Spleen (tissue), 11 donors: ENCODE measurements around the gene DNAJC18. TPM values are rescaled to one million over a fixed set of nuclear protein-coding genes. Genes with fewer than 3 reads are reported as not detected.

ENCODE experiments used
- DNase-seq: peaks from one replicate; pipeline ENCODE4 v3.0.0-alpha.2; 2020
- H3K27ac ChIP-seq, 8 donors: fragments of 200-600 bp; sonication (generic) in 7 of 8; 1 replicate in 4 of 8; 2 replicates in 4 of 8; pipeline versions ENCODE4 v1.5.0 to v1.8.0; 2016 to 2021; ENCODE audit warnings: inconsistent platforms in 4 of 8, mild to moderate bottlenecking in 4 of 8, moderate library complexity in 1 of 8
- H3K27me3 ChIP-seq, 7 donors: fragments of 200-600 bp; sonication (generic) in 6 of 7; replicated peaks in 1 of 7; 1 replicate in 4 of 7; 2 replicates in 3 of 7; pipeline versions ENCODE4 v1.5.0 to v1.8.0; 2016 to 2021; ENCODE audit warnings: inconsistent platforms in 3 of 7, mild to moderate bottlenecking in 1 of 7
- H3K36me3 ChIP-seq, 6 donors: fragments of 200-600 bp; sonication (generic) in 5 of 6; 1 replicate in 4 of 6; 2 replicates in 2 of 6; pipeline versions ENCODE4 v1.5.0 to v1.8.0; 2016 to 2021; ENCODE audit warnings: inconsistent platforms in 2 of 6
- H3K4me1 ChIP-seq, 6 donors: fragments of 200-600 bp; sonication (generic) in 5 of 6; 1 replicate in 3 of 6; 2 replicates in 3 of 6; pipeline versions ENCODE4 v1.5.0 to v1.8.0; 2016 to 2021; ENCODE audit warnings: inconsistent platforms in 3 of 6
- H3K4me3 ChIP-seq, 8 donors: fragments of 200-600 bp; sonication (generic) in 7 of 8; 1 replicate in 4 of 8; 2 replicates in 4 of 8; pipeline versions ENCODE4 v1.5.0 to v1.8.0; 2016 to 2021; ENCODE audit warnings: inconsistent platforms in 4 of 8, mild to moderate bottlenecking in 4 of 8, moderate library complexity in 2 of 8
- H3K9me3 ChIP-seq, 8 donors: fragments of 200-600 bp; sonication (generic) in 7 of 8; 1 replicate in 4 of 8; 2 replicates in 4 of 8; pipeline versions ENCODE4 v1.5.0 to v1.8.0; 2016 to 2021; ENCODE audit warnings: inconsistent platforms in 4 of 8
- CTCF ChIP-seq, 11 experiments: fragments of 200-600 bp in 7 of 11; fragments of 450-650 bp in 4 of 11; sonication (generic) in 4 of 11; IDR thresholded peaks in 8 of 11; conservative IDR thresholded peaks in 3 of 11; 1 replicate in 7 of 11; 2 replicates in 4 of 11; pipeline versions ENCODE4 v1.4.0 to v1.8.0; 2016 to 2021; ENCODE audit warnings: antibody characterized with exemption in 11 of 11, inconsistent platforms in 4 of 11, mild to moderate bottlenecking in 1 of 11
- POLR2A ChIP-seq, 3 donors: fragments of 450-650 bp; IDR thresholded peaks; one replicate each; pipeline ENCODE4 v1.5.1; 2017; ENCODE audit warnings: antibody characterized with exemption in 3 of 3, mild to moderate bottlenecking in 1 of 3
- POLR2AphosphoS5 ChIP-seq, 3 donors: sonication (generic); formaldehyde crosslinking; IDR thresholded peaks; one replicate each; pipeline ENCODE4 v1.5.1; 2017; ENCODE audit warnings: antibody characterized with exemption in 3 of 3
- WGBS, 5 donors: extraction: QIAGEN DNeasy Blood & Tissue Kit in 3 of 5; methylation state at CpG; one replicate each; pipeline versions ENCODE4 v1.1.5 to v1.1.7; 2013 to 2018; 5-methylcytosine and 5-hydroxymethylcytosine counted together
- intact Hi-C: fragments of 100-400 bp; cut with DNase I; formaldehyde crosslinking; loops from one replicate; pipeline ENCODE4 v1.15.0; 2023; ENCODE audit warnings: low total_unique reads
- polyA plus RNA-seq, 3 donors: library from polyadenylated mRNA; stranded (reverse); fragments of 200-250 nt; gene quantifications; one replicate each; pipeline ENCODE4 v1.2.1, GENCODE V29; 2013
- small RNA-seq, 4 donors: library from RNA; depleted of rRNA; stranded (forward); fragments of <200 nt; gene quantifications; one replicate each; pipeline ENCODE3, GENCODE V24; 2016
- total RNA-seq, 7 donors: library from RNA; depleted of rRNA in 3 of 7; stranded (reverse); fragments of >200 nt in 3 of 7; fragmentation: NEBNext Ultra II Directional in 4 of 7; extraction: Animal tissue kit (Norgen Biotek cat#: 25700) in 4 of 7; gene quantifications; one replicate each; pipeline versions ENCODE4 v1.1.0 to v1.2.1, GENCODE V29; 2016 to 2021
- donor health status: healthy with polysubstance abuse.
- donor health status: DM: no; HTN: no; CAD: no; lungs with moderate emphysema.
- donor health status: DM: no; HTN: no; CAD: no.
- donor health status: Bipolar disorder and iron deficiency.
- donor health status: healthy.
- donor health status: DM: no; HTN: no; CAD: no.
- donor health status: DM: yes; HTN: yes; CAD: no.

The DNAJC18 gene
- total and polyA plus RNA-seq, 10 donors, result 1.3 to 10.8 (median 7.1) TPM

DNA sequence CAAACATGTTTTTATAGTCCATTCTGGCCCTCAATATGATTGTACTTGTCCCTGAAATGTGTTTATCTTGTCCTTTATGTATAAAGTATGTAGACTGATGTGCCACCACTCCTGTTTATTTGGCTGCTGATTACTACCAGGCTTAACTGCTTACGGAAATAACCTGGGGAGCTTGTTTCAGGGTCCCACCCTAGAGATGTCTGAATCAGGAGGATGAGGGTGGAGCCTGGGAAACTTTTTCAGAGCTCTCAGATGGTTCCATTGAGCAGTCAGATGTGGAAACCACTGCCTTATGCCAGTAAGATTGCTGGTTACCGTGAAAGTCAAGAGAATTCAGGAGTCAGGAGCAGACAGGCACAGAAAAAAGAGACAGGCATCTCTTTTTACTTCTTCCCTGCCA, 75.4 kb downstream of the DNAJC18 start:
- Histone ChIP-seq H3K27ac (peak overlapping the region in 1 of 8 donors; percentile 5), H3K9me3 (no peaks in the 10 kb centered on the region), H3K4me3 (no peak overlapping the region), H3K27me3 (no peaks in the 10 kb centered on the region), H3K4me1 (peaks cover 0 to 23% (median 2%) of the 10 kb centered on the region in 6 donors), H3K36me3 (peaks cover 0 to 83% (median 53%) of the 10 kb centered on the region in 6 donors)
- no peak for DNase-seq
- no peak for TF ChIP-seq POLR2AphosphoS5 (IDR thresholded peaks at IDR 0.05)
- TF ChIP-seq CTCF (IDR thresholded peaks at IDR 0.05 in 8 of 11, conservative IDR thresholded peaks at IDR 0.05 in 3 of 11), result no peak
- TF ChIP-seq POLR2A (IDR thresholded peaks at IDR 0.05), result no peak
- intact Hi-C loops, result no loop called here
- 69 to 90% (median 82%) methylated on average over 2 of the region's 2 CpGs for WGBS, 5 donors

DNA sequence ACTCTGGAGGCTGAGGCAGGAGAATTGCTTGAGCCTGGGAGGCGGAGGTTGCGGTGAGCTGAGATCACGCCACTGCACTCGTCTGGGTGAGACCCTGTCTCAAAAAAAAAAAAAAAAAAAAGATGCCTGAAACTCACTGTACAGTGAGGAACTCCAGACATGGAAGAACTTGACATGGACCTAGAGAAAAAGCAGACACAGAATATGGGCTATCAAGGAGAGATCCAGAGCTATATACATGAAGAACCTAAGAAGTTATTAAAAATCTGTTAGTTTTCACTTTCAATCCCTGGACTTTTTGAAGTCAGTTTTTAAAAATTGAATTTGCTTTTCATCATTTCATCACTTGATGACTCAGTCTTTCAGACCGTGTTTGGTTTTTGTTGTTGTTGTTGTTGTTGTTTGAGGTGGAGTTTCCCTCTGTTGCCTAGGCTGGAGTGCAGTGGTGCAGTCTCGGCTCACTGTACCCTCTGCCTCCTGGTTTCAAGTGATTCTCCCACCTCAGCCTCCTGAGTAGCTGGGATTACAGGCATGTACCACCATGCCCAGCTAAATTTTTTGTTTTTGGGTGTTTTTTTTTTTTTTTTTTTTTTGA, 77.4 kb downstream of the DNAJC18 start:
- TF ChIP-seq CTCF (IDR thresholded peaks at IDR 0.05 in 8 of 11, conservative IDR thresholded peaks at IDR 0.05 in 3 of 11), result no peak
- TF ChIP-seq POLR2AphosphoS5 (IDR thresholded peaks at IDR 0.05), result no peak
- TF ChIP-seq POLR2A (IDR thresholded peaks at IDR 0.05), result no peak
- H3K4me1 ChIP-seq, result peaks cover 0 to 40% (median 11%) of the 10 kb centered on the region in 6 donors
- DNase-seq, result peak; percentile 3
- H3K9me3 ChIP-seq, result no peaks in the 10 kb centered on the region
- no peaks in the 10 kb centered on the region for H3K27me3 ChIP-seq
- intact Hi-C loops, result no loop called here
- WGBS, 5 donors, result 84 to 92% (median 84%) methylated on average over 6 of the region's 6 CpGs
- peaks cover 0 to 81% (median 39%) of the 10 kb centered on the region in 6 donors for H3K36me3 ChIP-seq
- no peak overlapping the region for H3K27ac ChIP-seq
- no peak overlapping the region for H3K4me3 ChIP-seq

DNA sequence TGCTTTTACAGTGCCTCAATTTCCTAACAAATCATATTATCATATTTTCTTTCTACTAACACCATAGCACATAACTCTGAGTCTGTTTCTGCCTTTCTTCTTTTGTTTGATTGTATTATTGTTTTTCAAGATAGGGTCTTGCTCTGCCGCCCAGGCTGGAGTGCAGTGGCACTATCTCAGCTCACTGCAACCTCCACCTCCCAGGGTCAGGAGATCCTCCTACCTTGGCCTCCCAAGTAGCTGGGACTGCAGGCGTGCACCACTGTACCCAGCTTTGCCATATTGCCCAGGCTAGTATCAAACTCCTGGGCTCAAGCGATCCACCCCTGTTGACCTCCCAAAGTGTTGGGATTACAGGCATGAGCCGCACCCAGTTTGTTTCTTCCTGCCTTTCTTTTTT, 78.9 kb downstream of the DNAJC18 start:
- Histone ChIP-seq H3K27me3 (no peaks in the 10 kb centered on the region), H3K36me3 (peaks cover 0 to 77% (median 24%) of the 10 kb centered on the region in 6 donors), H3K9me3 (no peaks in the 10 kb centered on the region), H3K4me1 (peaks cover 0 to 51% (median 11%) of the 10 kb centered on the region in 6 donors), H3K27ac (no peak overlapping the region), H3K4me3 (no peak overlapping the region)
- no peak for TF ChIP-seq POLR2AphosphoS5 (IDR thresholded peaks at IDR 0.05)
- TF ChIP-seq POLR2A (IDR thresholded peaks at IDR 0.05), result no peak
- TF ChIP-seq CTCF (IDR thresholded peaks at IDR 0.05 in 8 of 11, conservative IDR thresholded peaks at IDR 0.05 in 3 of 11), result no peak
- WGBS, 5 donors, result 93 to 97% (median 94%) methylated on average over 4 of the region's 4 CpGs
- intact Hi-C loops, result no loop called here
- DNase-seq, result peak; percentile 42

Small RNA genes lying within 50 kb of the gene (small RNA-seq; reads per million reads assigned to genes)
- gene RNU5B-4P, result 0 reads per million in 4 donors

Other genes with a start within 250 kb of the DNAJC18 start
- 10 to 100 TPM; 24.5 to 42.3 (median 32.0) TPM for gene SIL1, start 241.2 kb downstream of the DNAJC18 start, total RNA-seq
- 10 to 100 TPM; 23.4 to 34.2 (median 33.1) TPM for gene SIL1, start 241.2 kb downstream of the DNAJC18 start, polyA plus RNA-seq
- 100 to 1,000 TPM; 170 to 251 (median 219) TPM for gene MATR3, start 145.8 kb downstream of the DNAJC18 start, total RNA-seq
- gene MATR3, start 145.8 kb downstream of the DNAJC18 start, polyA plus RNA-seq, result 100 to 1,000 TPM; 114 to 147 (median 143) TPM
- gene PAIP2, start 97.7 kb downstream of the DNAJC18 start, total RNA-seq, result 100 to 1,000 TPM in 2 of 7 donors, 10 to 100 TPM in 5; 73.2 to 117 (median 86.4) TPM
- gene PAIP2, start 97.7 kb downstream of the DNAJC18 start, polyA plus RNA-seq, result 100 to 1,000 TPM in 2 of 3 donors, 10 to 100 TPM in 1; 90.6 to 119 (median 117) TPM
- 1 to 10 TPM in 4 of 7 donors, under 1 TPM in 2, not detected in 1; 0.28 to 2.4 (median 1.6) TPM for gene SLC23A1, start 56.2 kb downstream of the DNAJC18 start, total RNA-seq
- 1 to 10 TPM in 1 of 3 donors, under 1 TPM in 2; 0.87 to 1.2 (median 0.89) TPM for gene SLC23A1, start 56.2 kb downstream of the DNAJC18 start, polyA plus RNA-seq
- gene MZB1, start 49.6 kb downstream of the DNAJC18 start, total RNA-seq, result 100 to 1,000 TPM in 3 of 7 donors, 10 to 100 TPM in 4; 72.6 to 273 (median 97.8) TPM
- 100 to 1,000 TPM; 114 to 179 (median 144) TPM for gene MZB1, start 49.6 kb downstream of the DNAJC18 start, polyA plus RNA-seq
- gene PROB1, start 44.4 kb downstream of the DNAJC18 start, total RNA-seq, result 1 to 10 TPM; 1.1 to 3.2 (median 2.3) TPM
- 1 to 10 TPM in 1 of 3 donors, under 1 TPM in 2; 0.33 to 1.3 (median 0.99) TPM for gene PROB1, start 44.4 kb downstream of the DNAJC18 start, polyA plus RNA-seq
- gene SPATA24, start 35.4 kb downstream of the DNAJC18 start, total RNA-seq, result 1 to 10 TPM; 2.1 to 7.6 (median 3.7) TPM
- 1 to 10 TPM; 8.5 to 9.5 (median 9.0) TPM for gene SPATA24, start 35.4 kb downstream of the DNAJC18 start, polyA plus RNA-seq
- 10 to 100 TPM; 11.3 to 52.3 (median 20.8) TPM for gene ECSCR, start 23.2 kb upstream of the DNAJC18 start, total RNA-seq
- gene ECSCR, start 23.2 kb upstream of the DNAJC18 start, polyA plus RNA-seq, result 10 to 100 TPM; 14.1 to 18.4 (median 17.7) TPM
- gene SMIM33, start 31.5 kb upstream of the DNAJC18 start, total RNA-seq, result under 1 TPM in 1 of 7 donors, not detected in 6; 0.24 TPM
- gene SMIM33, start 31.5 kb upstream of the DNAJC18 start, polyA plus RNA-seq, result under 1 TPM in 1 of 3 donors, not detected in 2; 0.03 TPM
- 100 to 1,000 TPM in 6 of 7 donors, 10 to 100 TPM in 1; 99.7 to 166 (median 130) TPM for gene STING1, start 43.2 kb upstream of the DNAJC18 start, total RNA-seq
- gene STING1, start 43.2 kb upstream of the DNAJC18 start, polyA plus RNA-seq, result 10 to 100 TPM; 24.2 to 49.8 (median 43.6) TPM
- 100 to 1,000 TPM in 2 of 7 donors, 10 to 100 TPM in 5; 64.3 to 120 (median 94.3) TPM for gene UBE2D2, start 121.8 kb upstream of the DNAJC18 start, total RNA-seq
- gene UBE2D2, start 121.8 kb upstream of the DNAJC18 start, polyA plus RNA-seq, result 100 to 1,000 TPM; 101 to 132 (median 103) TPM
- 10 to 100 TPM; 57.5 to 69.5 (median 62.8) TPM for gene CXXC5, start 208.8 kb upstream of the DNAJC18 start, total RNA-seq
- 10 to 100 TPM; 46.4 to 69.5 (median 60.8) TPM for gene CXXC5, start 208.8 kb upstream of the DNAJC18 start, polyA plus RNA-seq